Heart right ventricle (tissue), 16 donors: ENCODE results near the gene DMRT1. TPM values are rescaled to one million over a fixed set of nuclear protein-coding genes. Genes with fewer than 3 reads are reported as not detected.
A peak's percentile ranks its signal among the peaks of the same experiment; 100 is the strongest.

Experiments
- ATAC-seq, 8 donors: fragments of 200-7000 bp; cut with Tn5 transposase; one replicate each; pipeline ENCODE4 v1.9.1; 2020; ENCODE audit warnings: mild to moderate bottlenecking in 8 of 8, moderate library complexity in 8 of 8, moderate number of reproducible peaks in 1 of 8
- DNase-seq, 2 donors: peaks; one replicate each; pipeline ENCODE4 v3.0.0-alpha.2; 2020
- H3K27ac ChIP-seq, 10 donors: fragments of 200-600 bp; sonication (generic) in 2 of 10; one replicate each; pipeline versions ENCODE4 v1.5.0 to v1.8.0; 2020 to 2022; ENCODE audit warnings: mild to moderate bottlenecking in 3 of 10
- H3K27me3 ChIP-seq, 7 donors: fragments of 200-600 bp; one replicate each; pipeline ENCODE4 v1.8.0; 2021 to 2022; ENCODE audit warnings: mild to moderate bottlenecking in 2 of 7
- H3K36me3 ChIP-seq, 9 donors: fragments of 200-600 bp; sonication (generic) in 1 of 9; one replicate each; pipeline versions ENCODE4 v1.5.0 to v1.8.0; 2020 to 2022; ENCODE audit warnings: mild to moderate bottlenecking in 2 of 9
- H3K4me1 ChIP-seq, 9 donors: fragments of 200-600 bp; sonication (generic) in 1 of 9; one replicate each; pipeline versions ENCODE4 v1.5.0 to v1.8.0; 2020 to 2022; ENCODE audit warnings: mild to moderate bottlenecking in 4 of 9
- H3K4me3 ChIP-seq, 10 donors: fragments of 200-600 bp; sonication (generic) in 2 of 10; one replicate each; pipeline versions ENCODE4 v1.5.0 to v1.8.0; 2020 to 2022; ENCODE audit warnings: mild to moderate bottlenecking in 7 of 10, moderate library complexity in 2 of 10
- H3K9me3 ChIP-seq, 11 donors: fragments of 200-600 bp in 10 of 11; sonication (generic) in 2 of 11; one replicate each; pipeline versions ENCODE4 v1.5.0 to v1.8.0; 2013 to 2022; ENCODE audit warnings: mild to moderate bottlenecking in 2 of 11, control low read depth in 1 of 11, moderate library complexity in 1 of 11
- WGBS, 2 donors: extraction: QIAGEN DNeasy Blood & Tissue Kit; methylation state at CpG; one replicate each; pipeline ENCODE4 v1.1.7; 2013; ENCODE audit warnings: inconsistent platforms in 1 of 2; 5-methylcytosine and 5-hydroxymethylcytosine counted together
- intact Hi-C, 10 donors: fragments of 100-400 bp; cut with DNase I; formaldehyde crosslinking; loops; one replicate each; pipeline versions ENCODE4 v1.11.1 to v1.14.2; 2022
- polyA plus RNA-seq, 2 donors: library from polyadenylated mRNA; stranded (reverse); fragments of 200-250 nt; gene quantifications; one replicate each; pipeline ENCODE4 v1.2.3, GENCODE V29; 2013
- total RNA-seq, 10 donors: library from RNA; stranded (reverse); fragmentation: NEBNext Ultra II Directional in 3 of 10; extraction: Animal tissue kit (Norgen Biotek cat#: 25700) in 3 of 10; gene quantifications; one replicate each; pipeline versions ENCODE4 v1.2.1 to v1.2.4, GENCODE V29; 2021 to 2023
- TF ChIP-seq, protein P1 (sequence below), 9 donors: fragments of 200-600 bp; sonication (generic) in 2 of 9; IDR thresholded peaks; one replicate each; pipeline versions ENCODE4 v1.5.0 to v1.8.0; 2021 to 2022; ENCODE audit warnings: antibody characterized with exemption in 9 of 9, mild to moderate bottlenecking in 5 of 9, moderate library complexity in 1 of 9
- donor health status: Arrhythmogenic right ventricular cardiomyopathy.
- donor health status: ischemic (EF 13 %, LVEDD 7.1; RV severe dilation, severe dysfunction).
- donor health status: healthy with polysubstance abuse.
- donor health status: DM: no; HTN: yes; CAD: no.
- donor health status: DM: no; HTN: no; CAD: no.
- donor health status: ischemic (EF 25% LVEDD 6.9; RV normal size, moderate dysfunction).
- donor health status: ischemic (EF 25% LVEDD 5.7; RV mildly dilated, moderate dysfunction).
- donor health status: healthy.
- donor health status: DM: yes; HTN: yes; CAD: no.
- donor health status: Ischemic cardiomyopathy.
- donor health status: ischemic (EF 35%, LVEDD 5.7; RV mildly dilated, moderate dysfunction).
- donor health status: nonischemic (EF 11% LVEDD 7.7; RV severe dilation, severe dysfunction).
- donor health status: DM: yes; HTN: yes; CAD: no.
- donor health status: PGD.
- donor health status: ischemic (EF 29% LVEDD 5.4; RV normal size, mild dysfunction).
- donor health status: nonischemic (EF 23%, LVEDD 6.1; RV moderate dilation, normal function).

DMRT1 gene
- total and polyA plus RNA-seq, 12 donors: not detected

DNA sequence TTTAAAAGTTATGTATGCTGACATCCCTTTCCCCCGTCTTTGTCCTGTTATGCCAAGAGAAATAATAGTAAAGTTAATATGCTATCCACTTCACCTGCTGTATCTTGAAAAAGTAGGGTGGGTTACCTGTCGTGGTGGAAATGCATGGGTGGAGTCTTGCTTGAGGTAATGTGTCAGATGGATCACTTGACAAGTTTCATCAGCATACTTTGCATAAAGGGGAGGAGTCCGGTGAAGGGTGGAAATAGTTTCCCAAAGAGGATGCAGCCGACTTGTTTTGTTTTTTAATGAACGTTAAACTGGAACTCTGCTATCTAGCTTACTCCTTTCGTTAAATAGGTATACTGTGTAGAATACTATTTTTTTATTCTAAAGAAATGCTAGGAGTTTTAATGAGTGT is 125.9 kb downstream of the DMRT1 start:
- peaks cover 43 to 100% (median 100%) of the 10 kb centered on the region in 7 donors for H3K27me3 ChIP-seq
- intact Hi-C loops: no loop called here
- ATAC-seq: no peak

DNA sequence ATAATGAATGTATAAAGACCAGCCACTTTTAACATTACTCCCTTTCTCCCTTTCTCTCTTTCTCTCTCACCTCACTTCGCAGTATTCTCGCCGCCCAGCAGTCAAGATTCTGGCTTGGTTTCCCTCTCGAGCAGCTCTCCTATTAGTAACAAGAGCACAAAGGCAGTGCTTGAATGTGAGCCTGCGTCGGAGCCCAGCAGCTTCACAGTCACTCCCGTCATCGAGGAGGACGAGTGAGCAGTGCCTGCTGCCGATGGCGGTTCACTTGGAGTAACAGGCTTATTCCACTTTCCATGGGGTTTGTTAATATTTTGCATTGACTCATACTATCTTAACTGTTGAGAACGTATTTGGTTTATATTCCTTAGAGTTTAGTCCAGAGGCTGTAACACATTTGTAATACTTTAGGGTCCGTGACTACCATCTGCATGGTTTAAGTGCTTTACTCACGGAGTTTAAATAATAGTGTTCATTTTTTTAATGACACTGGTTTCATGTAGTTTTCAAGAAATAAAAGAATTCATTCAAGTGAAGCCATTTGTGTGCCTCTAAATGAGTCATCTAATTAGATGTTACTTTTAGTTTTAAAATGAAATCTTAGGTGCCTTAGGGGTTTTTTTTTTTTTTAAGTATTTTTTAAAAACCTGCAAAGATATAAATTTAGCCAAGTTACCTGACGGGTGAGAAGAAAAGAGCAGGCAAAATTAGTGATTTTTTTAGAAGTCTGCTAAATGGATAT is 126.6 kb downstream of the DMRT1 start:
- TF ChIP-seq, protein P1, sequence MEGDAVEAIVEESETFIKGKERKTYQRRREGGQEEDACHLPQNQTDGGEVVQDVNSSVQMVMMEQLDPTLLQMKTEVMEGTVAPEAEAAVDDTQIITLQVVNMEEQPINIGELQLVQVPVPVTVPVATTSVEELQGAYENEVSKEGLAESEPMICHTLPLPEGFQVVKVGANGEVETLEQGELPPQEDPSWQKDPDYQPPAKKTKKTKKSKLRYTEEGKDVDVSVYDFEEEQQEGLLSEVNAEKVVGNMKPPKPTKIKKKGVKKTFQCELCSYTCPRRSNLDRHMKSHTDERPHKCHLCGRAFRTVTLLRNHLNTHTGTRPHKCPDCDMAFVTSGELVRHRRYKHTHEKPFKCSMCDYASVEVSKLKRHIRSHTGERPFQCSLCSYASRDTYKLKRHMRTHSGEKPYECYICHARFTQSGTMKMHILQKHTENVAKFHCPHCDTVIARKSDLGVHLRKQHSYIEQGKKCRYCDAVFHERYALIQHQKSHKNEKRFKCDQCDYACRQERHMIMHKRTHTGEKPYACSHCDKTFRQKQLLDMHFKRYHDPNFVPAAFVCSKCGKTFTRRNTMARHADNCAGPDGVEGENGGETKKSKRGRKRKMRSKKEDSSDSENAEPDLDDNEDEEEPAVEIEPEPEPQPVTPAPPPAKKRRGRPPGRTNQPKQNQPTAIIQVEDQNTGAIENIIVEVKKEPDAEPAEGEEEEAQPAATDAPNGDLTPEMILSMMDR (IDR thresholded peaks at IDR 0.05): no peak
- no peak for ATAC-seq
- Histone ChIP-seq H3K27ac (no peak overlapping the region), H3K9me3 (no peaks in the 10 kb centered on the region), H3K4me1 (peaks cover 3 to 44% (median 32%) of the 10 kb centered on the region in 9 donors), H3K36me3 (no peaks in the 10 kb centered on the region), H3K4me3 (no peak overlapping the region), H3K27me3 (peaks cover 48 to 100% (median 100%) of the 10 kb centered on the region in 7 donors)
- 7 to 8% methylated on average over 14 to 15 of the region's 15 CpGs for WGBS, 2 donors
- no peak for DNase-seq
- intact Hi-C loops: no loop called here

More for the DNA sequence above, 125.9 kb downstream of the DMRT1 start:
- WGBS, 2 donors: 9% methylated on average over 6 of the region's 6 CpGs
- Histone ChIP-seq H3K4me3 (no peak overlapping the region), H3K27ac (no peak overlapping the region), H3K4me1 (peaks cover 3 to 38% (median 26%) of the 10 kb centered on the region in 9 donors), H3K36me3 (no peaks in the 10 kb centered on the region), H3K9me3 (no peaks in the 10 kb centered on the region)
- TF ChIP-seq, protein P1 (IDR thresholded peaks at IDR 0.05): no peak
- no peak for DNase-seq

DNA sequence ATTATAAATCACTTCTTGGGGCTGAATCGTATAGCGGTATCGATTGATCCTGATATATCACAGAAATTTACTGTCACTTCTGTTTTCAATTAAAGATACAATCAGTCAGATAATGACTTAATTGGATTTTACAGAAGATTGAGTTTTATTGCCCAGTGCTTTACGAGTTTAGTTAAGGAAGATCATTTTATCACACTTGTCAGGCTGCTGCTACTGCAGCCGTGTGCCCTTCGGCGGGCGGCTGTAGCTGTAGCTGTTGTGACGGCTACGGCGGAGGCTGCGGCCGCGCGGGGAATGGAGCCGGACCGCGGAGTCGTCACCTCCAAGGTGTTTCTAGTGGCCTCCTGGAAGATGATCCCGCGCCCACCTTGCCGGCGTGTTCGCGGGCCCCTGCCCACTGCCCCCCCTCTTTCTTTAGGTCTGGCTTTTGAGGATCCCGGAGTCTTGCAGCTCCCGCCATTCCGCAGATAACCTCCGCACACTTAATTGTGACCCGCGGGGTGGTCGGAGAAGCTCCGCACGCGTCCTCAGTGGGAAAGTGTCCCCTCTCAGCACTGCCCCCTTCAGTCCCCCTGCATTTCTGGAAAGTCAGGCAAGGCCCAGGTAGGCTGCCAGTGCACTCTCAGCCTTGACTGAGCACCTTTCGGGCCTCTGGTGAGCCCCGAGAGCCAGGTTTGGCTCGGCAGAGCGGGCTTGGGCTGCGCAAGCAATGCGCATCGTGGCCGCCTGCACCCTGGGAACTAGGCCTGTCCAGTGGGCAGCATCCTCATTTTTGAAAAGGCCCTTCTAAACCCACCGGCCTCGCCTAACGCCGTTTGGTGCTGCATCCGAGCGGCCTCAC is 128.0 kb downstream of the DMRT1 start:
- no peaks in the 10 kb centered on the region for H3K36me3 ChIP-seq
- DNase-seq: no peak
- no peak overlapping the region for H3K27ac ChIP-seq
- intact Hi-C loops: loop anchor here in 1 of 10 donors (10.0 kb wide), 1 partner anchor 75 kb away; no protein-coding TSS in a partner anchor
- 5 to 6% methylated on average over 49 of the region's 49 CpGs for WGBS, 2 donors
- no peaks in the 10 kb centered on the region for H3K9me3 ChIP-seq
- peak overlapping the region in 1 of 10 donors; percentile 2 for H3K4me3 ChIP-seq
- TF ChIP-seq, protein P1 (IDR thresholded peaks at IDR 0.05): no peak
- peak in 1 of 8 donors; percentile 22 for ATAC-seq
- H3K27me3 ChIP-seq: peaks cover 63 to 100% (median 100%) of the 10 kb centered on the region in 7 donors
- H3K4me1 ChIP-seq: peaks cover 3 to 51% (median 33%) of the 10 kb centered on the region in 9 donors
